Glutamatergic neuron (in vitro differentiated cells): ENCODE measurements around the gene NAT14. TPM values are rescaled to one million over a fixed set of nuclear protein-coding genes. Genes with fewer than 3 reads are reported as not detected.

Experiments
- DNase-seq: peaks from one replicate; pipeline ENCODE4 v3.0.0; 2022
- H3K27ac Mint-ChIP-seq: one replicate; pipeline ENCODE4 v1.8.0; 2020; ENCODE audit warnings: mild to moderate bottlenecking, mixed read lengths, inconsistent platforms; ENCODE audit not compliant: unreplicated experiment
- H3K27me3 Mint-ChIP-seq: one replicate; pipeline ENCODE4 v1.8.0; 2020; ENCODE audit warnings: mild to moderate bottlenecking, moderate library complexity, mixed read lengths, inconsistent platforms; ENCODE audit not compliant: unreplicated experiment
- H3K36me3 Mint-ChIP-seq: one replicate; pipeline ENCODE4 v1.8.0; 2020; ENCODE audit warnings: mild to moderate bottlenecking, mixed read lengths, inconsistent platforms; ENCODE audit not compliant: unreplicated experiment
- H3K4me1 Mint-ChIP-seq: one replicate; pipeline ENCODE4 v1.8.0; 2020; ENCODE audit warnings: mild to moderate bottlenecking, low read depth, mixed read lengths, inconsistent platforms; ENCODE audit not compliant: unreplicated experiment
- H3K4me3 Mint-ChIP-seq: one replicate; pipeline ENCODE4 v1.8.0; 2020; ENCODE audit warnings: mild to moderate bottlenecking, mixed read lengths, inconsistent platforms; ENCODE audit not compliant: unreplicated experiment
- H3K9me3 Mint-ChIP-seq: one replicate; pipeline ENCODE4 v1.8.0; 2020; ENCODE audit warnings: mild to moderate bottlenecking, moderate library complexity, mixed read lengths, inconsistent platforms; ENCODE audit not compliant: unreplicated experiment
- total RNA-seq: library from RNA; stranded (reverse); fragmentation: NEBNext Ultra II Directional; extraction: Animal tissue kit (Norgen Biotek cat#: 25700); gene quantifications from one replicate; pipeline ENCODE4 v1.2.1, GENCODE V29; 2021; ENCODE audit not compliant: unreplicated experiment
- TF ChIP-seq, protein P1 (sequence below): fragments of 200-600 bp; sonication (generic); IDR thresholded peaks from one replicate; pipeline ENCODE4 v1.5.0; 2021; ENCODE audit not compliant: partially characterized antibody, unreplicated experiment

NAT14 gene
- total RNA-seq, 1 donor from 2014 or later = 125 TPM

DNA sequence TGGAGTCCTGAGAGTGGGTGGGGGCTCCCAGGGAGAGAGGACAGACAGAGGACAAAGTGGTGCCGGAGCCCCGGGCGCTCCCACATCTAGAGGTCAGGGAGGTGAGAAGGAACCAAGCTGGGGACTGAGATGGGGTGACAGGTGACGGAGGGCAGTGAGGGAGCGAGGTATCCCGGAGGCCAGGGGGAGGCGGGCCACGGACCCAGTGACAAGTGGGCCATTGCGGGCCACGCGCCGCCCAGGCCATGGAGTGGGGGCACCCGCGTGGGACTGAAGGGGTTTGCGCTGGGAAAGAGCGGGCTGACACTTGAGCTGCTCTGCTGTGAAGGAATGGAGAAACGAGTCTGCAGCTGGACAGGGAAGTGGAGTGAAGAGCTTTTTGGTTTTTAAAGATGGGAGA lies 5.9 kb upstream of the NAT14 start:
- DNase-seq = no peak
- no peak overlapping the region for H3K27ac Mint-ChIP-seq
- no peaks in the 10 kb centered on the region for H3K36me3 Mint-ChIP-seq
- peaks cover 18% of the 10 kb centered on the region for H3K9me3 Mint-ChIP-seq
- H3K4me3 Mint-ChIP-seq = peak overlapping the region; percentile 92
- H3K4me1 Mint-ChIP-seq = peaks cover 20% of the 10 kb centered on the region
- TF ChIP-seq, protein P1, sequence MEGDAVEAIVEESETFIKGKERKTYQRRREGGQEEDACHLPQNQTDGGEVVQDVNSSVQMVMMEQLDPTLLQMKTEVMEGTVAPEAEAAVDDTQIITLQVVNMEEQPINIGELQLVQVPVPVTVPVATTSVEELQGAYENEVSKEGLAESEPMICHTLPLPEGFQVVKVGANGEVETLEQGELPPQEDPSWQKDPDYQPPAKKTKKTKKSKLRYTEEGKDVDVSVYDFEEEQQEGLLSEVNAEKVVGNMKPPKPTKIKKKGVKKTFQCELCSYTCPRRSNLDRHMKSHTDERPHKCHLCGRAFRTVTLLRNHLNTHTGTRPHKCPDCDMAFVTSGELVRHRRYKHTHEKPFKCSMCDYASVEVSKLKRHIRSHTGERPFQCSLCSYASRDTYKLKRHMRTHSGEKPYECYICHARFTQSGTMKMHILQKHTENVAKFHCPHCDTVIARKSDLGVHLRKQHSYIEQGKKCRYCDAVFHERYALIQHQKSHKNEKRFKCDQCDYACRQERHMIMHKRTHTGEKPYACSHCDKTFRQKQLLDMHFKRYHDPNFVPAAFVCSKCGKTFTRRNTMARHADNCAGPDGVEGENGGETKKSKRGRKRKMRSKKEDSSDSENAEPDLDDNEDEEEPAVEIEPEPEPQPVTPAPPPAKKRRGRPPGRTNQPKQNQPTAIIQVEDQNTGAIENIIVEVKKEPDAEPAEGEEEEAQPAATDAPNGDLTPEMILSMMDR = no peak
- H3K27me3 Mint-ChIP-seq = peaks cover 12% of the 10 kb centered on the region

GRCh38 chr19:55479451-55480230 lies 5.3 kb upstream of the NAT14 start:
- H3K27ac Mint-ChIP-seq = peak overlapping the region; percentile 4
- peak overlapping the region; percentile 92 for H3K4me3 Mint-ChIP-seq
- H3K27me3 Mint-ChIP-seq = peaks cover 12% of the 10 kb centered on the region
- TF ChIP-seq, protein P1 = no peak
- peaks cover 20% of the 10 kb centered on the region for H3K4me1 Mint-ChIP-seq
- no peak for DNase-seq
- no peaks in the 10 kb centered on the region for H3K36me3 Mint-ChIP-seq
- peaks cover 18% of the 10 kb centered on the region for H3K9me3 Mint-ChIP-seq

DNA sequence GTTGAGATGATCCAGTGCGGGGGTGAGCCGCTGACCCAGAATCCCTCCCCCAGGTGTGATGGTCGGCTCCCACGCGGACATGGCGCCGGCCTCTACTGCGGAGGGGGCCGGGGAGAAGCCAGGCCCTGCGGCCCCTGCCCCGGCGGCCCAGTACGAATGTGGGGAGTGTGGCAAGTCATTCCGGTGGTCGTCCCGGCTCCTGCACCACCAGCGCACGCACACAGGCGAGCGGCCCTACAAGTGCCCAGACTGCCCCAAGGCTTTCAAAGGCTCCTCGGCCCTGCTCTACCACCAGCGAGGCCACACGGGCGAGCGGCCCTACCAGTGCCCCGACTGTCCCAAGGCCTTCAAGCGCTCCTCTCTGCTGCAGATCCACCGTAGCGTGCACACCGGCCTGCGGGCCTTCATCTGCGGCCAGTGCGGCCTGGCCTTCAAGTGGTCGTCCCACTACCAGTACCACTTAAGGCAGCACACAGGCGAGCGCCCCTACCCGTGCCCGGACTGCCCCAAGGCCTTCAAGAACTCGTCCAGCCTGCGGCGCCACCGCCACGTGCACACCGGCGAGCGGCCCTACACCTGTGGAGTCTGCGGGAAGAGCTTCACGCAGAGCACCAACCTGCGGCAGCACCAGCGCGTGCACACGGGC lies 3.7 kb upstream of the NAT14 start:
- Mint-ChIP-seq H3K9me3 (peaks cover 22% of the 10 kb centered on the region), H3K36me3 (no peaks in the 10 kb centered on the region), H3K4me1 (peaks cover 24% of the 10 kb centered on the region), H3K4me3 (no peak overlapping the region), H3K27me3 (peaks cover 13% of the 10 kb centered on the region), H3K27ac (no peak overlapping the region)
- DNase-seq = no peak
- TF ChIP-seq, protein P1 = no peak

DNA sequence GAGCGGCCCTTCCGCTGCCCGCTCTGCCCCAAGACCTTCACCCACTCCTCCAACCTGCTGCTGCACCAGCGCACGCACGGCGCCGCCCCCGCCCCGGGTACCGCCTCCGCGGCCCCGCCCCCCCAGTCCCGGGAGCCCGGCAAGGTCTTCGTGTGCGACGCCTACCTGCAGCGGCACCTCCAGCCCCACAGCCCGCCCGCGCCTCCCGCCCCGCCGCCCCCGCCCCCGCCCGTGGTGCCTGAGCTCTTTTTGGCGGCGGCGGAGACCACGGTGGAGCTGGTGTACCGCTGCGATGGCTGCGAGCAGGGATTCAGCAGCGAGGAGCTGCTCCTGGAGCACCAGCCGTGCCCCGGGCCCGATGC lies 3.2 kb upstream of the NAT14 start:
- no peak overlapping the region for H3K4me3 Mint-ChIP-seq
- peaks cover 12% of the 10 kb centered on the region for H3K27me3 Mint-ChIP-seq
- no peak overlapping the region for H3K27ac Mint-ChIP-seq
- no peaks in the 10 kb centered on the region for H3K36me3 Mint-ChIP-seq
- TF ChIP-seq, protein P1 = no peak
- H3K9me3 Mint-ChIP-seq = peaks cover 21% of the 10 kb centered on the region
- DNase-seq = no peak
- H3K4me1 Mint-ChIP-seq = peaks cover 24% of the 10 kb centered on the region
